Activated T-cell treated with anti-CD3 and anti-CD28 coated beads for 1 hour (primary cell): ENCODE measurements around the gene LBR.

Source experiments
- DNase-seq: peaks from one replicate; pipeline ENCODE4 v3.0.0-alpha.2; 2020; ENCODE audit warnings: low read depth

LBR gene

GRCh38 chr1:225445639-225446594 is 18.1 kb upstream of the LBR start:
- no peak for DNase-seq

DNA sequence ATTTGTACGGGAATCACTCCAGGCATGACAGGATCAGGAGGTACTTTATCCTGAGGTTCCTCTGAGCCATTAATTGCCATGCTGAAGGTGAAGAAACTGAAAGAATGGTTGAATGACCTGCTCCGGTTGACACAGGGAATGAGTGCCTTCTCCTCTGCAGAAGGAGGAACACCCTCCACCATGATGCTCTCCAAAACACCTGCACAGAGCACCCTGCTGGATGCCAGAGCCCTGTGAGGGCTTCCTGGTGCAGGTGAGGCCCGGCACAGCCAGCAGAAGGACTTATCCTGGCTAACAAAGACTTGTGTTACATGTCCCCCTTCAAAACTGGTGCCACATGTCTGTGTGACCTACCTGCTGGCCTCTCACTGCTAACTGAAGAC is 14.3 kb upstream of the LBR start:
- DNase-seq, result no peak

- DNase-seq, result no peak
Measured at GRCh38 chr1:225441314-225442122, 13.7 kb upstream of the LBR start.

DNA sequence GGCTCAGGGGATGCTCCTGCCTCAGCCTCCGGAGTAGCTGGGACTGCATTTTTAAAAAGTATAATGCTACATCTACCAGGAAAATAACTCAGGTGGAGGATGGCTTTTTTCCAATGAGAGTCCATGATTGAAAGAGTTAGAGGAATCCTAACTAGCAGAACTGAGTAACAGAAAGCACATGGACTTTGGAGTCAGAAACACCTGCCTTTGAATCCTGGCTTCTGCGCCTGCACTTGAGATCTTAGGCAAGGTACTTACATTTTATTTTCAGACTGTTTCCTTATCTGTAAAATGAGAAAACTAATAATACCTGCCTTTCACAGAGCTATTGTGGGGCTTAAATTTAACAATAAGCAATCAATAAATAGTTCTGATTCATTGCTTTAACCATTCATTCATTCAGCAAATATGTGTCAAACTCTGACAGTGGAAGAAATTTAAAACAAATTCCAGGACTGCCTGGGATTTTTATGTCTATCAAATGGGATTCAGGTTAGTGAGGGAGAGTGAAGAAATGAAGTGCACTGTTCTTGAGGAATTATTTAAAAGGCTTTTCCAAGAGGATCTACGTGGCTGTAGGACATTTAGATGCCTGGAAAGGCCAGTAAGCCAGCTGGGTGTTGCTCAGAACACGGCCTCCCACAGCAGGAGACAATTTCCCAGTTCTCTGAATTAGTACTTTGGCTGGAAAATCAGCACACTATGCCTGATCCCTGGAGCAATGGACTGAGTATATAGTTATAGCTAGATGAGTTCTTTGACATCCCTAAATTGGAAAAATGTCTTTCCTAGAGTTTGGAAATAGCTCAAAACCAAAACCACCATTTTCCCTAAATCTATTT is 12.8 kb upstream of the LBR start:
- no peak for DNase-seq

- DNase-seq, result no peak
Measured at GRCh38 chr1:225437710-225438437, 10.0 kb upstream of the LBR start.

GRCh38 chr1:225435957-225436392 is 8.1 kb upstream of the LBR start:
- no peak for DNase-seq

GRCh38 chr1:225435487-225435886 is 7.6 kb upstream of the LBR start:
- DNase-seq, result no peak

DNA sequence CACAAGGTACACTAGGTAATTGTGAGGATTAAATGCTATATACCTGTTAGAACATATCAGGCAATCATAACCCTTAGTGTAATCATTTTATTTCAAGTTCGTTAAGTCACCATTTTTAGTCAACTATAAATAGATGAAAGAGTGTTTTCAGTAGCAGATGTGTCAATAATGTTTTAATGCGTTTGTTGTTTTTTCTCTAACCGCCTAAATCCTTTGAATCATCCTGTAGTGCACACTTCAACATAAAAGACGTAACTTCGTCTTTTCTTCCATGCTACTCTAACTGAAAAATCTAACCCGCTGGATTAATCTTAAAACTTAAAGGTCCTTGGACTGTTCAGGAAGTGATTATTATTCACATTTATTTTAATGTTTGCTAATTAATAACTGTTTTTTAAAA is 7.2 kb upstream of the LBR start:
- DNase-seq, result no peak

- no peak for DNase-seq
Measured at GRCh38 chr1:225434046-225434445, 6.2 kb upstream of the LBR start.

DNA sequence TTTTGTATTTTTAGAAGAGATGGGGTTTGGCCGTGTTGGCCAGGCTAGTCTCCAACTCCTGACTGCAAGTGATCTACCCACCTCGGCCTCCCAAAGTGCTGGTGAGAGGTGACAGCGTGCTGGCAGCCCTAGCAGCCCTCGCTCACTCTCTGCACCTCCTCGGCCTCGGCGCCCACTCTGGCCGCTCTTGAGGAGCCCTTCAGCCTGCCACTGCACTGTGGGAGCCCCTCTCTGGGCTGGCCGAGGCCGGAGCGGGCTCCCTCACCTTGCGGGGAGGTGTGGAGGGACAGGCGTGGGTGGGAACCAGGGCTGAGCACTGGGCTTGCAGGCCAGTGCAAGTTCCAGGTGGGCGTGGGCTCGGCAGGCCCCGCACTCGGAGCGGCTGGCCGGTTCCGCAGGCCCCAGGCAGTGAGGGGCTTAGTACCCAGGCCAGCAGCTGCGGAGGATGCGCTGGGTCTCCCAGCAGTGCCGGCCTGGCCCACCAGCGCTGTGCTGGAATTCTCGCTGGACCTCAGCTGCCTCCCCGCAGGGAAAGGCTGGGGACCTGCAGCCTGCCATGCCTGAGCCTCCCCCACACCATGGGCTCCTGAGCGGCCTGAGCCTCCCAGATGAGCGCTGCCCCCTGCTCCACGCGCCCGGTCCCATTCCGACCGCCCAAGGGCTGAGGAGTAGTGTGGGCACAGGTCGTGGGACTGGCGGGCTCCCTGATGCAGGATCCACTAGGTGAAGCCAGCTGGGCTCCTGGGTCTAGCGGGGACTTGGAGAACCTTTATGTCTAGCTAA is 3.4 kb upstream of the LBR start:
- no peak for DNase-seq

DNA sequence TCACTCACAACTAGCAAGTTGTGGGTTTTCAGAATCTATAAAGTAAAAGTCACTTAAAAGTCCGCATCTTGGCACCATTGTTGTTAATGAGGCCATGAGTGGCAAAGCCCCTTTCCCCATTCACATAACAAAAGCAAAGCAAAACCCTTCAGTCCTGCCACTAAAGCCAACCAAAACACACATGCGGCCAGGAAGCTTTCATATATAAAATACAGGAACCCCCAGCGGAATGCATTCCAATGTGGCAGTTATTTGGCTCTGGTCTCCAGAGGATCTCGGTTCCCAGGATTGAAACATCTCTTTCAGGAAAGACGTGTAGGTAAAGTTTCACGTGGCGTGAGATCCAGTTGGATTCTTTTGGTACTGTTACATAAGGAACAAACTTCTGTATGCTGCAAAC is 2.5 kb upstream of the LBR start:
- DNase-seq, result no peak

DNA sequence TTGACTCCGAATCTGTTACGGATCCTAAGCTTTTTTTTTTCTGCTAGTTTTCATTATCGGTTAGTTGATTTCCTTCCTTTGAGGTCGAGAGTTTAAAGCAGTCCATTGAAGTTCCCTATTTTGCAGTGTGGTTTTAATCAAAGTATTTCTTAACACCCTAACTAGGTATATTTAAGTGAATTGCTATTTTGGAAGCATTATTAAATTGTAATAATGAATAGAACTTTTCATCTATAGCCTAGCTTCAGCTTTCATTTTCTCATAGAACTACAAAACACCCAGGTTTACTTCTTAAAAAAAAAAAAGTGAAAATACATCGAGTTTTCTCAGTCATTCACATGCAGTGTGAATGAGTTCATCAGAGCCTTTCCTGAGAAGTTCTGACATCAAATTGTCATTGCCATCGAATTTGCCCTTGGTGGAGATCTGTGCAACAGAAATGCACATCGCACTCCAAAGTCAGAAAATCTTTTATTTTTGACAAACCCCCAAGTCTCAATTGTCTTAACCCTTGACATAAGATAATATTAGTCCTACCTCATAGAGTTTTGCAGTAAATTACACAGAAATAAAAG is 1.1 kb upstream of the LBR start:
- DNase-seq, result no peak

GRCh38 chr1:225428068-225428880 is 436 bp upstream of the LBR start:
- peak; percentile 88 for DNase-seq

GRCh38 chr1:225426395-225427234 is 1.2 kb downstream of the LBR start:
- DNase-seq, result no peak

- DNase-seq, result no peak
Measured at GRCh38 chr1:225425201-225425786, 2.5 kb downstream of the LBR start.

- no peak for DNase-seq
Measured at GRCh38 chr1:225424562-225425200, 3.2 kb downstream of the LBR start.

DNA sequence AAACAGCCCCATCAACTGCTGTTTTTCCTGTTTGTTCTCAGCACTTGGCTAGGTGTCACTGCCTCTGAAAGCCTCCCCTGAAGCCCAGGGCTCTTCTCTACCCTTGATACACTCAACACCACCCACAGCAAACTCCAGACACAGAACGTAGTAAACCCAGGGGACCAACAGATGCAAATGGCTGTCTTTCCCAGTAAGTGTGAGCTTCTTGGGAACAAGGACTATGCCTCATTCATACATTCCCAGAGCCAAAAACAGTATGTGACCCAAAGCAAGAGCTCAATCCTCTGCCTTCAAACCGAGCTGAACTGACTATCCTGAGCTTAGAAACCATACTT is 4.4 kb downstream of the LBR start:
- no peak for DNase-seq
